ENCODE results near the gene RPTOR.

RPTOR gene

GRCh38 chr17:80890196-80890920 is 345.7 kb downstream of the RPTOR start:
- no peak for ATAC-seq
- TF ChIP-seq ZFP3 (CRISPR knock-in tag; IDR thresholded peaks at IDR 0.05) = no peak

- TF ChIP-seq ZFP30 (CRISPR knock-in tag; IDR thresholded peaks at IDR 0.05) = no peak
- TF ChIP-seq CSDC2 (CRISPR knock-in tag; IDR thresholded peaks at IDR 0.05) = no peak
- TF ChIP-seq, protein P1, sequence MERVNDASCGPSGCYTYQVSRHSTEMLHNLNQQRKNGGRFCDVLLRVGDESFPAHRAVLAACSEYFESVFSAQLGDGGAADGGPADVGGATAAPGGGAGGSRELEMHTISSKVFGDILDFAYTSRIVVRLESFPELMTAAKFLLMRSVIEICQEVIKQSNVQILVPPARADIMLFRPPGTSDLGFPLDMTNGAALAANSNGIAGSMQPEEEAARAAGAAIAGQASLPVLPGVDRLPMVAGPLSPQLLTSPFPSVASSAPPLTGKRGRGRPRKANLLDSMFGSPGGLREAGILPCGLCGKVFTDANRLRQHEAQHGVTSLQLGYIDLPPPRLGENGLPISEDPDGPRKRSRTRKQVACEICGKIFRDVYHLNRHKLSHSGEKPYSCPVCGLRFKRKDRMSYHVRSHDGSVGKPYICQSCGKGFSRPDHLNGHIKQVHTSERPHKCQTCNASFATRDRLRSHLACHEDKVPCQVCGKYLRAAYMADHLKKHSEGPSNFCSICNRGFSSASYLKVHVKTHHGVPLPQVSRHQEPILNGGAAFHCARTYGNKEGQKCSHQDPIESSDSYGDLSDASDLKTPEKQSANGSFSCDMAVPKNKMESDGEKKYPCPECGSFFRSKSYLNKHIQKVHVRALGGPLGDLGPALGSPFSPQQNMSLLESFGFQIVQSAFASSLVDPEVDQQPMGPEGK (CRISPR knock-in tag; IDR thresholded peaks at IDR 0.05; ENCODE audit: borderline replicate concordance) = no peak
- TF ChIP-seq, protein P2, sequence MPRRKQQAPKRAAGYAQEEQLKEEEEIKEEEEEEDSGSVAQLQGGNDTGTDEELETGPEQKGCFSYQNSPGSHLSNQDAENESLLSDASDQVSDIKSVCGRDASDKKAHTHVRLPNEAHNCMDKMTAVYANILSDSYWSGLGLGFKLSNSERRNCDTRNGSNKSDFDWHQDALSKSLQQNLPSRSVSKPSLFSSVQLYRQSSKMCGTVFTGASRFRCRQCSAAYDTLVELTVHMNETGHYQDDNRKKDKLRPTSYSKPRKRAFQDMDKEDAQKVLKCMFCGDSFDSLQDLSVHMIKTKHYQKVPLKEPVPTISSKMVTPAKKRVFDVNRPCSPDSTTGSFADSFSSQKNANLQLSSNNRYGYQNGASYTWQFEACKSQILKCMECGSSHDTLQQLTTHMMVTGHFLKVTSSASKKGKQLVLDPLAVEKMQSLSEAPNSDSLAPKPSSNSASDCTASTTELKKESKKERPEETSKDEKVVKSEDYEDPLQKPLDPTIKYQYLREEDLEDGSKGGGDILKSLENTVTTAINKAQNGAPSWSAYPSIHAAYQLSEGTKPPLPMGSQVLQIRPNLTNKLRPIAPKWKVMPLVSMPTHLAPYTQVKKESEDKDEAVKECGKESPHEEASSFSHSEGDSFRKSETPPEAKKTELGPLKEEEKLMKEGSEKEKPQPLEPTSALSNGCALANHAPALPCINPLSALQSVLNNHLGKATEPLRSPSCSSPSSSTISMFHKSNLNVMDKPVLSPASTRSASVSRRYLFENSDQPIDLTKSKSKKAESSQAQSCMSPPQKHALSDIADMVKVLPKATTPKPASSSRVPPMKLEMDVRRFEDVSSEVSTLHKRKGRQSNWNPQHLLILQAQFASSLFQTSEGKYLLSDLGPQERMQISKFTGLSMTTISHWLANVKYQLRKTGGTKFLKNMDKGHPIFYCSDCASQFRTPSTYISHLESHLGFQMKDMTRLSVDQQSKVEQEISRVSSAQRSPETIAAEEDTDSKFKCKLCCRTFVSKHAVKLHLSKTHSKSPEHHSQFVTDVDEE (CRISPR knock-in tag; IDR thresholded peaks at IDR 0.05) = no peak
- TF ChIP-seq BACH2 (CRISPR knock-in tag; IDR thresholded peaks at IDR 0.05; ENCODE audit: borderline replicate concordance) = no peak
- TF ChIP-seq RARB (CRISPR knock-in tag; IDR thresholded peaks at IDR 0.05) = no peak
- TF ChIP-seq ESRRG (CRISPR knock-in tag; IDR thresholded peaks at IDR 0.05) = no peak
- no peak for TF ChIP-seq ARNTL (CRISPR knock-in tag; IDR thresholded peaks at IDR 0.05; ENCODE audit: borderline replicate concordance, low read depth)
- no peak for TF ChIP-seq ZC3H10 (CRISPR knock-in tag; IDR thresholded peaks at IDR 0.05)
- no peak for TF ChIP-seq CREB5 (CRISPR knock-in tag; IDR thresholded peaks at IDR 0.05; ENCODE audit: low read depth)
- TF ChIP-seq GLIS3 (CRISPR knock-in tag; IDR thresholded peaks at IDR 0.05) = no peak
- no peak for TF ChIP-seq ISL1 (CRISPR knock-in tag; IDR thresholded peaks at IDR 0.05)
- TF ChIP-seq, protein P3, sequence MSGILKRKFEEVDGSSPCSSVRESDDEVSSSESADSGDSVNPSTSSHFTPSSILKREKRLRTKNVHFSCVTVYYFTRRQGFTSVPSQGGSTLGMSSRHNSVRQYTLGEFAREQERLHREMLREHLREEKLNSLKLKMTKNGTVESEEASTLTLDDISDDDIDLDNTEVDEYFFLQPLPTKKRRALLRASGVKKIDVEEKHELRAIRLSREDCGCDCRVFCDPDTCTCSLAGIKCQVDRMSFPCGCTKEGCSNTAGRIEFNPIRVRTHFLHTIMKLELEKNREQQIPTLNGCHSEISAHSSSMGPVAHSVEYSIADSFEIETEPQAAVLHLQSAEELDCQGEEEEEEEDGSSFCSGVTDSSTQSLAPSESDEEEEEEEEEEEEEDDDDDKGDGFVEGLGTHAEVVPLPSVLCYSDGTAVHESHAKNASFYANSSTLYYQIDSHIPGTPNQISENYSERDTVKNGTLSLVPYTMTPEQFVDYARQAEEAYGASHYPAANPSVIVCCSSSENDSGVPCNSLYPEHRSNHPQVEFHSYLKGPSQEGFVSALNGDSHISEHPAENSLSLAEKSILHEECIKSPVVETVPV (CRISPR knock-in tag; IDR thresholded peaks at IDR 0.05) = no peak
- TF ChIP-seq ZNF8 (CRISPR knock-in tag; IDR thresholded peaks at IDR 0.05) = no peak
- TF ChIP-seq SNAI2 (CRISPR knock-in tag; IDR thresholded peaks at IDR 0.05) = no peak
- TF ChIP-seq PPARA (CRISPR knock-in tag; IDR thresholded peaks at IDR 0.05; ENCODE audit: borderline replicate concordance) = no peak
- TF ChIP-seq ZNF70 (CRISPR knock-in tag; IDR thresholded peaks at IDR 0.05) = no peak
- TF ChIP-seq TCF4 (CRISPR knock-in tag; IDR thresholded peaks at IDR 0.05; ENCODE audit: borderline replicate concordance) = no peak
- no peak for TF ChIP-seq TOX (CRISPR knock-in tag; IDR thresholded peaks at IDR 0.05; ENCODE audit: borderline replicate concordance)
- TF ChIP-seq POU6F1 (CRISPR knock-in tag; IDR thresholded peaks at IDR 0.05; ENCODE audit: borderline replicate concordance, low read depth) = no peak
- ATAC-seq = no peak
Measured at GRCh38 chr17:80890921-80891396, 346.3 kb downstream of the RPTOR start.

DNA sequence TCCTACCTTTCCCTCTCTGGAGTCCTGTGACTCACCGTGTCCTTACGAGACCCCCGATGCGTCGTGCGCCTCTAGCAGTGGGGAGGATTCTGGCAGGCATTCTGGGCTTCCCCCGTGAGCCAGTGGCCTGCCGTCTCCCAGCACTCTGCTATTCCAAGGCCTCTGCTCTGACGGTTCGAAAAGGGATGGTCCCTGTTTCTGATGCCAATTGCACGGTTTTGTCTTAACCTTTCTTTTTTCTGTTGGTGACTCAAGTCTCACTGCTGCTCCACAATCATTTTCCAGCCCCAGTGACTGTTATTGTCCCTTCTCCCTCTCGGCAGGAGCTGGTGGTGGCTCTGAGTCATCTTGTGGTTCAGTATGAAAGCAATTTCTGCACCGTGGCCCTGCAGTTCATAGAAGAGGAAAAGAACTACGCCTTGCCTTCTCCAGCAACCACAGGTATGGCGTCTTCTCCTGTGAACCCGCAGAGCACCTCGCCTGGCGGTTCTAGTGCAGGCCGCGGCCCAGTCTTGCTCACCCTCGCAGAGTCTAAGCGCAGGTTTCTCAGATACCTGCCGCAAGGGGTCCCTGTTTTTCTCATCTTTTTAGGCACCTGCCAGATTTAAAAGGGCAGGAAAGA is 346.9 kb downstream of the RPTOR start:
- peak; percentile 53 for ATAC-seq
- TF ChIP-seq, protein P1 (CRISPR knock-in tag; IDR thresholded peaks at IDR 0.05; ENCODE audit: borderline replicate concordance) = no peak
- no peak for TF ChIP-seq CREB5 (CRISPR knock-in tag; IDR thresholded peaks at IDR 0.05; ENCODE audit: low read depth)
- TF ChIP-seq, protein P2 (CRISPR knock-in tag; IDR thresholded peaks at IDR 0.05) = no peak

All from SK-N-SH treated with all-trans-retinoic acid at 6 μM for 48 hours (cell line).